SK-N-SH (cell line): Measurements from ENCODE around the gene FYN.

Source experiments
- CTCF ChIP-seq: fragments of 200-600 bp; sonication (generic); IDR thresholded peaks from 2 replicates; pipeline ENCODE4 v1.6.1; 2017; ENCODE audit warnings: antibody characterized with exemption, mild to moderate bottlenecking, moderate library complexity
- EP300 ChIP-seq, 2 experiments: IDR thresholded peaks; 2 replicates each; pipeline versions ENCODE4 v1.4.0 to v1.6.1; 2012; ENCODE audit warnings: borderline replicate concordance in 1 of 2, low read depth in 1 of 2, low read length in 1 of 2
- EZH2phosphoT487 ChIP-seq: fragments of 200-600 bp; sonication (generic); IDR thresholded peaks from 2 replicates; pipeline ENCODE4 v1.6.1; 2017; ENCODE audit warnings: low read depth, mixed run types, mild to moderate bottlenecking, antibody characterized with exemption, moderate library complexity, borderline replicate concordance
- GATA2 ChIP-seq: sonication (generic); formaldehyde crosslinking; IDR thresholded peaks from 2 replicates; pipeline ENCODE4 v1.5.0; 2020; ENCODE audit warnings: mild to moderate bottlenecking, missing genetic modification reagents
- MAX ChIP-seq: IDR thresholded peaks from 2 replicates; pipeline ENCODE4 v1.4.0; 2012; ENCODE audit warnings: low read depth
- MXI1 ChIP-seq: IDR thresholded peaks from 2 replicates; pipeline ENCODE4 v1.6.1; 2012; ENCODE audit warnings: mild to moderate bottlenecking, low read depth, low read length, improper control_type of control experiment
- POLR2AphosphoS5 ChIP-seq: IDR thresholded peaks from 2 replicates; pipeline ENCODE4 v1.6.1; 2012; ENCODE audit warnings: low read depth, low read length
- REST ChIP-seq: IDR thresholded peaks from 2 replicates; pipeline ENCODE4 v1.6.1; 2012; ENCODE audit warnings: mild to moderate bottlenecking, low read depth, low read length, moderate library complexity
- SIN3A ChIP-seq: IDR thresholded peaks from 2 replicates; pipeline ENCODE4 v1.6.1; 2012; ENCODE audit warnings: low read depth, mild to moderate bottlenecking, low read length, moderate library complexity, borderline replicate concordance
- TAF1 ChIP-seq: IDR thresholded peaks from 2 replicates; pipeline ENCODE4 v1.6.1; 2012; ENCODE audit warnings: low read depth, mild to moderate bottlenecking, low read length, moderate library complexity, borderline replicate concordance
- USF1 ChIP-seq: IDR thresholded peaks from 2 replicates; pipeline ENCODE4 v1.4.0; 2012; ENCODE audit warnings: low read depth, borderline replicate concordance
- YY1 ChIP-seq: IDR thresholded peaks from 2 replicates; pipeline ENCODE4 v1.4.0; 2012; ENCODE audit warnings: low read depth, mild to moderate bottlenecking
- ZBTB33 ChIP-seq: IDR thresholded peaks from 2 replicates; pipeline ENCODE4 v1.4.0; 2012; ENCODE audit warnings: low read depth, borderline replicate concordance

GRCh38 chr6:111686249-111686931 is 186.9 kb downstream of the FYN start:
- no peak for TF ChIP-seq CTCF
- TF ChIP-seq REST: no peak
- no peak for TF ChIP-seq POLR2AphosphoS5
- no peak for TF ChIP-seq YY1
- no peak for TF ChIP-seq EZH2phosphoT487
- no peak for TF ChIP-seq TAF1
- TF ChIP-seq ZBTB33: no peak
- no peak for TF ChIP-seq EP300 (IDR thresholded peaks at IDR 0.05; ENCODE audit: borderline replicate concordance in 1 of 2, low read depth in 1 of 2, low read length in 1 of 2)
- TF ChIP-seq GATA2 (CRISPR knock-in tag): peak; percentile 46
- no peak for TF ChIP-seq SIN3A
- TF ChIP-seq MAX: no peak
- TF ChIP-seq MXI1: no peak
- TF ChIP-seq USF1: no peak
